C4-2B (cell line): ENCODE results near the gene PPP1R36.

Source experiments
- CTCF ChIP-seq: fragments of 450-650 bp; conservative IDR thresholded peaks from 2 replicates; pipeline ENCODE4 v1.5.1; 2017; ENCODE audit warnings: mild to moderate bottlenecking
- ZFX ChIP-seq: fragments of 450-650 bp; IDR thresholded peaks from 2 replicates; pipeline ENCODE4 v1.6.1; 2017

GRCh38 chr14:64501411-64502171 lies 48.2 kb upstream of the PPP1R36 start:
- TF ChIP-seq CTCF (peak; percentile 12; the same call in 1 of the 2 replicates), ZFX (no peak)
